ENCODE results near the gene PLB1.
"Not testable (repeated sequence)": the region's sequence is repeated elsewhere in the genome, so short reads cannot be mapped to it uniquely, and the experiment has no call there.

PLB1 gene

GRCh38 chr2:28659127-28659526 is 163.3 kb downstream of the PLB1 start:
- no peak for TF ChIP-seq JUND (IDR thresholded peaks at IDR 0.05; ENCODE audit: low read depth)
- no peak for DNase-seq (ENCODE audit: low read depth in 1 of 2, low spot score in 1 of 2)
- in situ Hi-C loops (cut with HindIII; ENCODE audit: low pct_unique_long_range_greater_than_20kb, low sequenced_read_pairs), result no loop called here

- no peak for TF ChIP-seq JUND (IDR thresholded peaks at IDR 0.05; ENCODE audit: low read depth)
- in situ Hi-C loops (cut with HindIII; ENCODE audit: low pct_unique_long_range_greater_than_20kb, low sequenced_read_pairs), result no loop called here
- peak; percentile 33 to 52 for DNase-seq (ENCODE audit: low read depth in 1 of 2, low spot score in 1 of 2)
Measured at GRCh38 chr2:28661589-28662001, 165.7 kb downstream of the PLB1 start.

GRCh38 chr2:28662044-28662443 is 166.2 kb downstream of the PLB1 start:
- in situ Hi-C loops (cut with HindIII; ENCODE audit: low pct_unique_long_range_greater_than_20kb, low sequenced_read_pairs), result no loop called here

GRCh38 chr2:28662468-28663181 is 166.8 kb downstream of the PLB1 start:
- no peak for TF ChIP-seq JUND (IDR thresholded peaks at IDR 0.05; ENCODE audit: low read depth)
- no peak for DNase-seq (ENCODE audit: low read depth in 1 of 2, low spot score in 1 of 2)
- in situ Hi-C loops (cut with HindIII; ENCODE audit: low pct_unique_long_range_greater_than_20kb, low sequenced_read_pairs), result no loop called here

More at GRCh38 chr2:28662044-28662443, 166.2 kb downstream of the PLB1 start:
- no peak for DNase-seq (ENCODE audit: low read depth in 1 of 2, low spot score in 1 of 2)
- no peak for TF ChIP-seq JUND (IDR thresholded peaks at IDR 0.05; ENCODE audit: low read depth)

GRCh38 chr2:28663359-28663758 is 167.5 kb downstream of the PLB1 start:
- in situ Hi-C loops (cut with HindIII; ENCODE audit: low pct_unique_long_range_greater_than_20kb, low sequenced_read_pairs), result no loop called here
- DNase-seq (ENCODE audit: low read depth in 1 of 2, low spot score in 1 of 2), result peak in 1 of 2 experiments; percentile 39
- no peak for TF ChIP-seq JUND (IDR thresholded peaks at IDR 0.05; ENCODE audit: low read depth)

GRCh38 chr2:28664120-28664842 is 168.4 kb downstream of the PLB1 start:
- no peak for TF ChIP-seq JUND (IDR thresholded peaks at IDR 0.05; ENCODE audit: low read depth)
- peak; percentile 18 to 45 for DNase-seq (ENCODE audit: low read depth in 1 of 2, low spot score in 1 of 2)
- in situ Hi-C loops (cut with HindIII; ENCODE audit: low pct_unique_long_range_greater_than_20kb, low sequenced_read_pairs), result no loop called here

- no peak for DNase-seq (ENCODE audit: low read depth in 1 of 2, low spot score in 1 of 2)
- no peak for TF ChIP-seq JUND (IDR thresholded peaks at IDR 0.05; ENCODE audit: low read depth)
- in situ Hi-C loops (cut with HindIII; ENCODE audit: low pct_unique_long_range_greater_than_20kb, low sequenced_read_pairs), result no loop called here
Measured at GRCh38 chr2:28665041-28665704, 169.3 kb downstream of the PLB1 start.

- DNase-seq (ENCODE audit: low read depth in 1 of 2, low spot score in 1 of 2); in situ Hi-C loops (cut with HindIII; ENCODE audit: low pct_unique_long_range_greater_than_20kb, low sequenced_read_pairs): not testable (repeated sequence)
Measured at GRCh38 chr2:28665811-28666377, 170.0 kb downstream of the PLB1 start.

- no peak for DNase-seq (ENCODE audit: low read depth in 1 of 2, low spot score in 1 of 2)
- in situ Hi-C loops (cut with HindIII; ENCODE audit: low pct_unique_long_range_greater_than_20kb, low sequenced_read_pairs), result no loop called here
- no peak for TF ChIP-seq JUND (IDR thresholded peaks at IDR 0.05; ENCODE audit: low read depth)
Measured at GRCh38 chr2:28666496-28667184, 170.8 kb downstream of the PLB1 start.

GRCh38 chr2:28667261-28667660 is 171.4 kb downstream of the PLB1 start:
- in situ Hi-C loops (cut with HindIII; ENCODE audit: low pct_unique_long_range_greater_than_20kb, low sequenced_read_pairs), result no loop called here
- TF ChIP-seq JUND (IDR thresholded peaks at IDR 0.05; ENCODE audit: low read depth), result no peak
- DNase-seq (ENCODE audit: low read depth in 1 of 2, low spot score in 1 of 2), result no peak

- in situ Hi-C loops (cut with HindIII; ENCODE audit: low pct_unique_long_range_greater_than_20kb, low sequenced_read_pairs), result no loop called here
- no peak for DNase-seq (ENCODE audit: low read depth in 1 of 2, low spot score in 1 of 2)
- TF ChIP-seq JUND (IDR thresholded peaks at IDR 0.05; ENCODE audit: low read depth), result no peak
Measured at GRCh38 chr2:28668106-28668814, 172.4 kb downstream of the PLB1 start.

- TF ChIP-seq JUND (IDR thresholded peaks at IDR 0.05; ENCODE audit: low read depth), result no peak
- DNase-seq (ENCODE audit: low read depth in 1 of 2, low spot score in 1 of 2), result no peak
- in situ Hi-C loops (cut with HindIII; ENCODE audit: low pct_unique_long_range_greater_than_20kb, low sequenced_read_pairs), result no loop called here
Measured at GRCh38 chr2:28668880-28669279, 173.0 kb downstream of the PLB1 start.
